BLaER1 treated with 17β-estradiol and CSF1 and Interleukin-3, amounts not matched to agents 10 nM and 100 nM (cell line): Measurements from ENCODE around the gene NDE1.
"Not testable (repeated sequence)": the region's sequence is repeated elsewhere in the genome, so short reads cannot be mapped to it uniquely, and the experiment has no call there.

Experiments used
- H3K27ac ChIP-seq, 11 experiments: shearing (Covaris generic); formaldehyde crosslinking; 2 replicates each; pipeline ENCODE4 v1.8.1; 2022
- H3K27me3 ChIP-seq, 11 experiments: shearing (Covaris generic); formaldehyde crosslinking; 2 replicates each; pipeline ENCODE4 v1.8.1; 2022
- H3K36me3 ChIP-seq, 11 experiments: shearing (Covaris generic); formaldehyde crosslinking; 2 replicates each; pipeline ENCODE4 v1.8.1; 2022
- H3K4me1 ChIP-seq, 10 experiments: shearing (Covaris generic); formaldehyde crosslinking; 2 replicates each; pipeline ENCODE4 v1.8.1; 2022
- H3K4me2 ChIP-seq, 11 experiments: shearing (Covaris generic); formaldehyde crosslinking; 2 replicates each; pipeline ENCODE4 v1.8.1; 2022
- H3K4me3 ChIP-seq, 10 experiments: shearing (Covaris generic); formaldehyde crosslinking; 2 replicates each; pipeline ENCODE4 v1.8.1; 2022
- H3K9ac ChIP-seq, 11 experiments: shearing (Covaris generic); formaldehyde crosslinking; 2 replicates each; pipeline ENCODE4 v1.8.1; 2022
- H3K9me3 ChIP-seq, 11 experiments: shearing (Covaris generic); formaldehyde crosslinking; replicated peaks in 1 of 11; 2 replicates each; pipeline ENCODE4 v1.8.1; 2022
- H4K20me1 ChIP-seq, 11 experiments: shearing (Covaris generic); formaldehyde crosslinking; 2 replicates each; pipeline ENCODE4 v1.8.1; 2022
- Cebpa-rat ChIP-seq, 11 experiments: shearing (Covaris generic); IDR thresholded peaks; 2 replicates each; pipeline ENCODE4 v1.8.1; 2022

The NDE1 gene

GRCh38 chr16:15653227-15653626 is 3.2 kb downstream of the NDE1 start:
- TF ChIP-seq Cebpa-rat (IDR thresholded peaks at IDR 0.05), result no peak
- peaks cover 37 to 64% (median 59%) of the 10 kb centered on the region in 11 experiments for H3K36me3 ChIP-seq
- peaks cover 0 to 4% (median 0%) of the 10 kb centered on the region in 11 experiments; a peak in 1 of 22 replicates for H3K9me3 ChIP-seq
- H3K9ac ChIP-seq, result peak overlapping the region in 8 of 11 experiments; percentile 58 to 98 (median 95); a peak in 14 of 22 replicates
- no peaks in the 10 kb centered on the region for H3K27me3 ChIP-seq
- H3K27ac ChIP-seq, result no peak overlapping the region
- H3K4me3 ChIP-seq, result peak overlapping the region in 8 of 10 experiments; percentile 84 to 100 (median 94); a peak in 15 of 20 replicates
- peaks cover 34 to 68% (median 54%) of the 10 kb centered on the region in 10 experiments for H3K4me1 ChIP-seq
- peak overlapping the region; percentile 76 to 99 (median 90); a peak in 21 of 22 replicates for H3K4me2 ChIP-seq
- peaks cover 59 to 76% (median 71%) of the 10 kb centered on the region in 11 experiments for H4K20me1 ChIP-seq

DNA sequence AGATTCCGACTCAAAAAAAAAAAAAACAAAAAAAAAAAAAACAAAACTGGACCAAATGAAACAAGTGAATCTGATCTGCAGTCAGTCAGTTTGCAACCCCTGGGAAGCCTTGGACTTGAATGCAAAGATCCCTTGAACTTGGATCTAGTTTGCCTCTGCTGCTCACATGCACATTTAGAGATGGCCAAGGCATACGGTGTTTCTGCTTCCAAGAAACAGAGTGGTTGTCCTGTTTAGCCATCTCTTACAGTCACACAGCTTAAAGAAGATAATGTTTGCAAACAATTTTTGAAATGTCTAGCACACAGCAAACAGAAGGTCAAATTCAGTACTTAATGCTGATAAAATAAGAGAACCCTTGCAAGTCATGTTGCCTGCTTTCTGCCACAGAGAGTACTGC is 4.5 kb downstream of the NDE1 start:
- no peak overlapping the region for H3K27ac ChIP-seq
- peaks cover 0 to 4% (median 0%) of the 10 kb centered on the region in 11 experiments; a peak in 1 of 22 replicates for H3K9me3 ChIP-seq
- H3K4me1 ChIP-seq, result peaks cover 44 to 75% (median 62%) of the 10 kb centered on the region in 10 experiments
- TF ChIP-seq Cebpa-rat (IDR thresholded peaks at IDR 0.05), result no peak
- peaks cover 70 to 90% (median 85%) of the 10 kb centered on the region in 11 experiments for H4K20me1 ChIP-seq
- H3K4me3 ChIP-seq, result peak overlapping the region in 3 of 10 experiments; percentile 92 to 100 (median 99); a peak in 2 of 20 replicates
- peak overlapping the region in 8 of 11 experiments; percentile 76 to 99 (median 90); a peak in 8 of 22 replicates for H3K4me2 ChIP-seq
- no peaks in the 10 kb centered on the region for H3K27me3 ChIP-seq
- H3K9ac ChIP-seq, result no peak overlapping the region
- peaks cover 37 to 76% (median 65%) of the 10 kb centered on the region in 11 experiments for H3K36me3 ChIP-seq

- H3K9ac ChIP-seq, H3K9me3 ChIP-seq, H3K27me3 ChIP-seq, H3K4me3 ChIP-seq, H3K27ac ChIP-seq: not testable (repeated sequence)
- peak overlapping the region in 2 of 11 experiments; percentile 90 to 96; a peak in 1 of 22 replicates for H3K4me2 ChIP-seq
- peaks cover 80 to 96% (median 95%) of the 10 kb centered on the region in 11 experiments for H4K20me1 ChIP-seq
- peaks cover 49 to 82% (median 70%) of the 10 kb centered on the region in 10 experiments for H3K4me1 ChIP-seq
- peaks cover 45 to 86% (median 74%) of the 10 kb centered on the region in 11 experiments for H3K36me3 ChIP-seq
Measured at GRCh38 chr16:15655561-15655960, 5.5 kb downstream of the NDE1 start.

GRCh38 chr16:15658149-15658548 is 8.1 kb downstream of the NDE1 start:
- H3K27ac ChIP-seq, result peak overlapping the region in 4 of 11 experiments; percentile 0 to 33 (median 18); a peak in 6 of 22 replicates

GRCh38 chr16:15658556-15658955 is 8.5 kb downstream of the NDE1 start:
- peaks cover 61 to 95% (median 85%) of the 10 kb centered on the region in 11 experiments for H3K36me3 ChIP-seq
- TF ChIP-seq Cebpa-rat (IDR thresholded peaks at IDR 0.05), result no peak
- H3K4me3 ChIP-seq, result no peak overlapping the region
- peaks cover 0 to 4% (median 0%) of the 10 kb centered on the region in 11 experiments; a peak in 1 of 22 replicates for H3K9me3 ChIP-seq
- no peaks in the 10 kb centered on the region for H3K27me3 ChIP-seq
- peak overlapping the region in 2 of 11 experiments; percentile 2 to 8; a peak in 3 of 22 replicates for H3K9ac ChIP-seq
- peak overlapping the region in 9 of 11 experiments; percentile 0 to 46 (median 9); a peak in 9 of 22 replicates for H3K27ac ChIP-seq
- peak overlapping the region; percentile 30 to 74 (median 57); a peak in 21 of 22 replicates for H3K4me2 ChIP-seq
- H3K4me1 ChIP-seq, result peaks cover 24 to 73% (median 55%) of the 10 kb centered on the region in 10 experiments
- peaks cover 76 to 96% (median 95%) of the 10 kb centered on the region in 11 experiments for H4K20me1 ChIP-seq

More at GRCh38 chr16:15658149-15658548, 8.1 kb downstream of the NDE1 start:
- no peak overlapping the region for H3K9ac ChIP-seq
- peak overlapping the region in 10 of 11 experiments; percentile 4 to 74 (median 58); a peak in 14 of 22 replicates for H3K4me2 ChIP-seq
- H3K4me1 ChIP-seq, result peaks cover 28 to 77% (median 59%) of the 10 kb centered on the region in 10 experiments
- peaks cover 58 to 95% (median 85%) of the 10 kb centered on the region in 11 experiments for H3K36me3 ChIP-seq
- H3K27me3 ChIP-seq, result no peaks in the 10 kb centered on the region
- peaks cover 76 to 96% (median 95%) of the 10 kb centered on the region in 11 experiments for H4K20me1 ChIP-seq
- H3K9me3 ChIP-seq, result peaks cover 0 to 4% (median 0%) of the 10 kb centered on the region in 11 experiments; a peak in 1 of 22 replicates
- TF ChIP-seq Cebpa-rat (IDR thresholded peaks at IDR 0.05), result no peak
- no peak overlapping the region for H3K4me3 ChIP-seq

- Histone ChIP-seq H3K36me3 (peaks cover 63 to 95% (median 85%) of the 10 kb centered on the region in 11 experiments), H4K20me1 (peaks cover 61 to 95% (median 94%) of the 10 kb centered on the region in 11 experiments), H3K9me3 (peaks cover 0 to under 1% (median 0%) of the 10 kb centered on the region in 11 experiments; a peak in 1 of 22 replicates), H3K9ac (peak overlapping the region in 2 of 11 experiments; percentile 3 to 46; a peak in 2 of 22 replicates), H3K27ac (peak overlapping the region in 7 of 11 experiments; percentile 4 to 38 (median 29); a peak in 7 of 22 replicates), H3K4me3 (no peak overlapping the region), H3K4me1 (peaks cover 24 to 57% (median 41%) of the 10 kb centered on the region in 10 experiments), H3K4me2 (peak overlapping the region in 10 of 11 experiments; percentile 30 to 74 (median 58); a peak in 17 of 22 replicates), H3K27me3 (no peaks in the 10 kb centered on the region)
- no peak for TF ChIP-seq Cebpa-rat (IDR thresholded peaks at IDR 0.05)
Measured at GRCh38 chr16:15660203-15660601, 10.2 kb downstream of the NDE1 start.

GRCh38 chr16:15665107-15665506 is 15.1 kb downstream of the NDE1 start:
- TF ChIP-seq Cebpa-rat (IDR thresholded peaks at IDR 0.05), result no peak

GRCh38 chr16:15667091-15667742 is 17.2 kb downstream of the NDE1 start:
- Histone ChIP-seq H3K9ac (no peak overlapping the region), H3K4me1 (peaks cover 16 to 50% (median 32%) of the 10 kb centered on the region in 10 experiments), H3K9me3 (no peaks in the 10 kb centered on the region), H3K27ac (peak overlapping the region in 2 of 11 experiments; percentile 8 to 16; a peak in 2 of 22 replicates), H3K36me3 (peaks cover 93 to 100% (median 99%) of the 10 kb centered on the region in 11 experiments), H4K20me1 (peaks cover 7 to 45% (median 35%) of the 10 kb centered on the region in 11 experiments; a peak in 20 of 22 replicates), H3K4me3 (no peak overlapping the region), H3K27me3 (no peaks in the 10 kb centered on the region), H3K4me2 (no peak overlapping the region)
- TF ChIP-seq Cebpa-rat (IDR thresholded peaks at IDR 0.05), result no peak

More at GRCh38 chr16:15665107-15665506, 15.1 kb downstream of the NDE1 start:
- Histone ChIP-seq H3K4me1 (peaks cover 2 to 39% (median 20%) of the 10 kb centered on the region in 10 experiments; a peak in 18 of 20 replicates), H3K9ac (no peak overlapping the region), H3K9me3 (no peaks in the 10 kb centered on the region), H3K4me3 (no peak overlapping the region), H3K27me3 (no peaks in the 10 kb centered on the region), H4K20me1 (peaks cover 18 to 66% (median 56%) of the 10 kb centered on the region in 11 experiments; a peak in 21 of 22 replicates), H3K36me3 (peaks cover 96 to 100% (median 100%) of the 10 kb centered on the region in 11 experiments), H3K4me2 (no peak overlapping the region), H3K27ac (no peak overlapping the region; a peak in 2 of 22 replicates)
